Measurements from ENCODE around the gene FYB2.

DNA sequence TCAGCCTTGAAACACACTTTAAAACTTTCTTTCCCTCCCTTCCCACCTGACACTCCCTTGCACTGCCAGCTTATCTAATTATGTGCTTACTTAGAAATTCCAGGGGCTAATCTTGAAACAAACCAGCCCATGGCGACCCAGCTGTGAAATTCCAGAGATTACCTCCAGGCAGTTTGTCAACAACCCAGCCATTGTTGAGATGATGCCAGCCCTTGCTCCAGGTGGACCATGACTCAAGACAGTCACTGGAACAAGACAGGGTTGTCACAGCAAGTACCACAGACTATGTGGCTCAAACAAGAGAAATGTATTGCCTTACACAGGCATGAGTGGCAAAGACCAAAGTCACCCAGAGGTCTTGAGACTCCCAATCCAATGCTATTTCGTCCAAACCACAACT is 7.9 kb downstream of the FYB2 start:
- TF ChIP-seq, protein P1, sequence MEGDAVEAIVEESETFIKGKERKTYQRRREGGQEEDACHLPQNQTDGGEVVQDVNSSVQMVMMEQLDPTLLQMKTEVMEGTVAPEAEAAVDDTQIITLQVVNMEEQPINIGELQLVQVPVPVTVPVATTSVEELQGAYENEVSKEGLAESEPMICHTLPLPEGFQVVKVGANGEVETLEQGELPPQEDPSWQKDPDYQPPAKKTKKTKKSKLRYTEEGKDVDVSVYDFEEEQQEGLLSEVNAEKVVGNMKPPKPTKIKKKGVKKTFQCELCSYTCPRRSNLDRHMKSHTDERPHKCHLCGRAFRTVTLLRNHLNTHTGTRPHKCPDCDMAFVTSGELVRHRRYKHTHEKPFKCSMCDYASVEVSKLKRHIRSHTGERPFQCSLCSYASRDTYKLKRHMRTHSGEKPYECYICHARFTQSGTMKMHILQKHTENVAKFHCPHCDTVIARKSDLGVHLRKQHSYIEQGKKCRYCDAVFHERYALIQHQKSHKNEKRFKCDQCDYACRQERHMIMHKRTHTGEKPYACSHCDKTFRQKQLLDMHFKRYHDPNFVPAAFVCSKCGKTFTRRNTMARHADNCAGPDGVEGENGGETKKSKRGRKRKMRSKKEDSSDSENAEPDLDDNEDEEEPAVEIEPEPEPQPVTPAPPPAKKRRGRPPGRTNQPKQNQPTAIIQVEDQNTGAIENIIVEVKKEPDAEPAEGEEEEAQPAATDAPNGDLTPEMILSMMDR (conservative IDR thresholded peaks at IDR 0.05; ENCODE audit: low read depth, low read length), result no peak
- no peak for TF ChIP-seq EZH2phosphoT487 (IDR thresholded peaks at IDR 0.05; ENCODE audit: borderline replicate concordance, low read length)

Measured in PC-3 (cell line).